H54 (cell line): ENCODE results near the gene ZNF554.
"Not testable (repeated sequence)": the region's sequence is repeated elsewhere in the genome, so short reads cannot be mapped to it uniquely, and the experiment has no call there.

Experiments used
- DNase-seq: peaks from one replicate; pipeline ENCODE4 v3.0.0; 2011; ENCODE audit warnings: low spot score, mixed read lengths; ENCODE audit not compliant: insufficient read length
- FAIRE-seq: peaks from 3 replicates; lab custom pipeline; 2011; peaks lifted over from hg19 to GRCh38; lab: Jason Lieb, UNC
- POLR2A ChIP-seq: IDR thresholded peaks from 2 replicates; pipeline ENCODE4 v1.6.1; 2011; ENCODE audit warnings: low read depth, mild to moderate bottlenecking, low read length

ZNF554 gene

DNA sequence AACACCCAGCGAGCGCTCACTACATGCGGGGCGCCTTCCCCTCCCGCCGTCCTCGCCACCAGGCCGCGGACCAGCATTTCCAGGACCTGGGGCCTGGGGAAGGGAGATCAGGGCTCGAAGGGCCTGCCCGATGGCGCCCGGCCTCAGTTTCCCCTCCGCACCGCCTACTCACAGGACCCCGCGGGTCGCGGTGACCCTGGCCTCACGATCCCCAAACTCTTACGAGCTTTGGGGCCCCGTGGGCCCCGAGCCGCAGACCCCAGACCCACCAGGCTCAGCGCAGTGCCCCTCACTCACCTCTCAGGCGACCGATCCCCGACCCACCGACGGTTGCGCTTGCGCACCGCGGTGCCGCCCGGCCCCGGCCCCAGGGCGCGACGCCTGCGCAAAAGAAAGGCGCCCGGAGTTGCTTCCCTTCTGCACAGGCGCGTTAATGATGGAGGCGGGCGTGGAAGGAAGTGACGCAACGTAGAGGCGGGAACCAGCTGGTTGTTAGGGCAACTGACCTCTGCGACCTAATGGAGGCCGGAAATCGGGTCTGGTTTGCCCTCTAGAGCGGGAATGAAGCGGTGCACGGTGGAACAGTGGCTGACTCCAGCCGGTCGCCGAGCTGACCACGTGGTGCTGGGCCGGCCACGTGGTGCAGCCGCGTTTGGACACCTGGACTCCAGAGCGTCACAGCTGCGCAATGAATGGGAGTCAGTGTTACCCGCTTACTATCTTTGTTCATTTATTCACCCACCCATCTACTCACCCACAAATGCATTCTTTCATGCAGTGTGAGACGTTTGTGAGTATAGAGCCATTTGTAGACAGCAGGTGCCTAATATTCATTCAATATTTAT is 36.5 kb upstream of the ZNF554 start, which contains the start of gene SGTA:
Gene SGTA (minus strand): TSS at position 338 of the 845 bp plus-strand sequence. CDS start 14,205 bp downstream, outside the sequence.
- FAIRE-seq, result peak; percentile 23

DNA sequence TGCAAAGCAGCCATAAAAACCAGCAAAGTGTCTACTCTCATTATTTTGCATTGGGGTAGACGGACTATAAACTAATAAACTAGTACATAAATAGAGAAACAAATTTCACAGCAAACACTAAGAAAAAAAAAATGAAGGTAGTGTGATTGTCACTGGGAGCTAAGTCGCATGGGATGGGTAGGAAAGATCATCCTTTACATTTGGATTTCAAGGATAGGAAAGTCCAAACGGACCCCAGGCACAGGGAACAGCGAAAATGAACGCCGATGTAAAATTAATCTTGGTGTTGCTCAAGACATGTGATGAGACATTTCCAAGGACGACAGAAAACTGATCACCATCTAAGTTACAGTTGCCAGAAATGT is 35.9 kb upstream of the ZNF554 start:
- no peak for FAIRE-seq
- no peak for TF ChIP-seq POLR2A
- DNase-seq, result no peak

More for the DNA sequence above, 36.5 kb upstream of the ZNF554 start, which contains the start of gene SGTA:
- DNase-seq, result peak; percentile 100
- peak; percentile 92 for TF ChIP-seq POLR2A

DNA sequence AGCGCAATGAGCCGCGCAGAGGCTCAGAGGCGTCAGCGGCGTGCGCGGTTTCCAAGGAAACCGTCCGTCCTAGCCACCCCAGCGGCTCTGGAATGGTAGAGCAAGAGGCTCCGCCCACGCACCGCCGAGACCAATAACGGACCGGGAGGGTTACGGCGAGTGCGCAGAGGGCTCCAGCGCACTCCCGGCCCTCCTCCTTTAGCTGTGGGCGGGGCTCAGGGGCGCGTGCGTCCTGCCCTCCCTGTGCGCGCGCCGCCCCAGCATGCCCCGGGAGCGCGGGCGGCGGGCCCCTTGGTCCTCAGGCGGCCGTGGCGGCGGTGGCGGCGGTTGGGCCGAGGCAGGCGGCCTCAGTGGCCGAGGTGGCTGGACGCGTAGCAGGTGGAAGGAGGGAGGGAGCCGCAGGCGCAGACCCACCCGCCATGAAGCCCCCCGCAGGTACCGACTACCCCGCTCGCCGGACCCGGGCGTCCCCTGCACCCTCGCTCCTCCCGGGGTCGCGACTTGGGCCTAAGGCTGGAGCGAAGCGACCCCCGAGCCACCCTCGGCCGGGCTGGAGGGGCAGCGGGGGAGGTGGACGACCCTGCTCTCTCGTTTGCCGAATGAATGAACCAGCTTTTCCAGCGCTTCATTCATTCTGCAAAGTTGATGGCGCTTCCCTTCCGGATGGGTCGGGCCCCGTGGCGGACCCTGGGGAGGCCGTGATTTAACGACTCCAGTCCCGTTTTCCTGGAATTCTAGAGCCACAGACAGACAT is 34.2 kb upstream of the ZNF554 start, which contains the start of gene THOP1:
Gene THOP1 (plus strand): TSS at position 260 of the 754 bp plus-strand sequence. CDS start 160 bp downstream, at position 420.
- DNase-seq, result peak; percentile 100
- peak; percentile 98 for TF ChIP-seq POLR2A
- FAIRE-seq, result peak; percentile 38

DNA sequence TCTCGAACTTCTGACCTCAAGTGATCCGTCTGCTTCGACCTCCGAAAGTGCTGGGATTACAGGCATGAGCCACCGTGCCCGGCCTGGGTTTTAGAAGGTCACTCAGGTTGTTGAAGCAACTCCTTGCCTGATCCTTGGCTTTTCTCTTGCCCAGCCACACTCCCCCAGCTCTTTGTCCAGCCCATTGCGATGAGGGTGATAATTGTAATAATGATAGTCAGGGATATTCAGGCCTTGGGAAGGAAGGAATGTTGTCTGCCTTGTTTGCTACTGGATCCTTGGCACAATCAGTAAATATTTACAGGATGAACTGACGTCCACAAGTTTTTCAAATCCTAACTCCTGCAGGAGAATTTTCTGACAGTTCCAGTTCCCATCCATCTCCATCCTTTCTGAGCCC is 32.6 kb upstream of the ZNF554 start:
- no peak for DNase-seq
- TF ChIP-seq POLR2A, result no peak
- no peak for FAIRE-seq

DNA sequence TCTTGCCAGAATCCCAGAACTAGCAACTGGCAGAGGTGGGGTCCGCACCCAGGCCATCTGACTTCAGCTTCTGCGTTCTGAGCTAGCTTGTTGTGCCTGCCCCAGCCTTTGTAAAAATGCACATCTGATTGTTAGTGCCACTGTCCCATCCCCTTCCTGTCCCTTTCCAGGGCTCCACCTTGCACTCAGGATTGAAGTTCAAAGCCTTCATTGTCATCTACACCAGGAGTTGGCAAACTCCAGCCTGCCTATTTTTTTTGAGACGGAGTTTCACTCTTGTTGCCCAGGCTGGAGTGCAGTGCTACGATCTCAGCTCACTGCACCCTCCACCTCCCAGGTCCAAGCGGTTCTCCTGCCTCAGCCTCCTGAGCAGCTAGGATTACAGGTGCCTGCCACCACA is 31.4 kb upstream of the ZNF554 start:
- FAIRE-seq, result no peak
- TF ChIP-seq POLR2A, result no peak
- no peak for DNase-seq

DNA sequence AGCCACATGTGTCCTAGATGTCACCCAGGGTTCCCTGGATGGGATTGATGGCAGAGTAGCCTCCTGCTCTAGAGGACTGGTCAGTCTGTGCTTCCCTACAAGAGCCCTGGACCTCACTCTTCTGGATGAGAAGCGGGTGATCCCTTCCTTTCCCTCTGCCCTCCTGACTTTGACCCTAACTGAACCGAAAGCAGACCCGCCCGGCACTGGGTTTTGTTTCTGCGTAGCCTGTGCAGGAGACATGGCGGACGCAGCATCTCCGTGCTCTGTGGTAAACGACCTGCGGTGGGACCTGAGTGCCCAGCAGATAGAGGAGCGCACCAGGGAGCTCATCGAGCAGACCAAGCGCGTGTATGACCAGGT is 29.5 kb upstream of the ZNF554 start:
- no peak for TF ChIP-seq POLR2A
- no peak for FAIRE-seq

DNA sequence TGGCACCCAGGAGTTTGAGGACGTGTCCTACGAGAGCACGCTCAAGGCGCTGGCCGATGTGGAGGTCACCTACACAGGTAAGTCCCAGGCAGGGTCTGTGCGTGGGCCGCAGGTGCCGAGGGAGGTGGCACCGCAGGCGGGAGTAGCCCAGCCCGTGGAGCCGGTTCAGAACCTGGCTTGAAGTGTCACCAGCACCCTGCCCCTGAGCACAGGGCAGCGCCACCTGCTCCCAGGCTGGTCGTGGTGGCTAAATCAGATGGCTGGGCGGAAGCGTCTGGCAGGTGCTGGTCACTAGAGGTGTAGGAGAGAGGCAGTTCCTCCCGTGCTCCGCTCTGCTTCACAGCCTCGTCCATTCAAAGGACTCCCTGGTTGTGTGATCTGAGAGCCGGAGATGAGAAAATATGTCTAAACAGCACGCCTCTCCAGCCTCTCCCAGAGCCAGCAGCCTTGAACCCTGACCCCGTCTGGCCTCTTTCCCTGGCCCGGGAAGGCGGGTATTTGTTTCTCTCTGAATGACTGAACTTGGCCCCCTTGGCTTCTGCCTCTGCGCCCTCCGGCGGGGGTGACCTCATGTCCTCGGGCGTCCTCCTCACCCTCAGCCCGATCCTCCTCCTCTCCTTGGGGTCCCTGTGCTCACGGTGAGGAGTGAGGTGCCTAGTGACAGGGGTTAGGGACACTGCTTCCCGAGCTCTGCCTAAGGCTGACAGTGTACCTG is 29.0 kb upstream of the ZNF554 start:
- FAIRE-seq (no peak), DNase-seq (no peak)
- TF ChIP-seq POLR2A, result no peak

More for the DNA sequence above, 29.5 kb upstream of the ZNF554 start:
- DNase-seq, result no peak

DNA sequence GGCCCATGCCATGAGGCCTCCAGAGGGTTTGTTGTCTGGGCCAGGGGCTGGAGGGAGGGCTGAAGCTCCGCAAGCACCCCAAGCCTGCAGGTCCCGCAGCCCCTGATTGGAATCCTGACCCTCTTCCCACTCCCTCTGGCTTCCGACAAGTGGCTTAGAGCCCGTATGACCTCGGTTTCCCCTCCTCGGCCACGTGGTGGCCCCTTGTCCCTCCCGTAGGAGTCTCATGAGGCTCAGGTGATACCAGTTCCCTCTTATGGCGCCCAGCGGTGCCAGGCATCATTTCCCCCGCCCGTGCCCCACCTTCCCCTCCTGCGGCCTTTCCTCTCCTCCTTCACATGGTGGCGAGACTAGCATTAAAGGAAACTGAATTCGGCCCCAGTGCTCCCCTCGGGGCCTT is 28.2 kb upstream of the ZNF554 start:
- no peak for DNase-seq
- no peak for FAIRE-seq
- no peak for TF ChIP-seq POLR2A

DNA sequence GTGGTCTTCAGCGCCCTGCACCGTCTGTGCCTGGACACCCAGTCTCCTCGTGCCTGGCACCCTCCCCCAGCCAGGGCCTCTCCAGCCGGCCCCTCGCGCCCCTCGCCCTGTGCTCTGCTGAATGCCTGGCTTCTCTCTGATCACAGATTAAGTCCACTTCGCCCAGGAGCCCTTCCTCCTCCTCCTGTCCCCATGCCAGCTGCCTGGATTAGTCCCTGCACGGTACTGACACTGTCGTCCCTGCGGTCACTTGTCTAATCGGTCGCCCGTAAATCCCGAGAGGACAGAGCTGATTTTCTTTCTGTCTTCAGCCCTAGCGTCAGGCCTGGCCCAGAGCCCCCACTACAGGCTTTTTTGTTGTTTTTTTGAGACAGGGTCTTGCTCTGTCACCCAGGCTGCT is 27.8 kb upstream of the ZNF554 start:
- no peak for FAIRE-seq
- TF ChIP-seq POLR2A, result no peak

DNA sequence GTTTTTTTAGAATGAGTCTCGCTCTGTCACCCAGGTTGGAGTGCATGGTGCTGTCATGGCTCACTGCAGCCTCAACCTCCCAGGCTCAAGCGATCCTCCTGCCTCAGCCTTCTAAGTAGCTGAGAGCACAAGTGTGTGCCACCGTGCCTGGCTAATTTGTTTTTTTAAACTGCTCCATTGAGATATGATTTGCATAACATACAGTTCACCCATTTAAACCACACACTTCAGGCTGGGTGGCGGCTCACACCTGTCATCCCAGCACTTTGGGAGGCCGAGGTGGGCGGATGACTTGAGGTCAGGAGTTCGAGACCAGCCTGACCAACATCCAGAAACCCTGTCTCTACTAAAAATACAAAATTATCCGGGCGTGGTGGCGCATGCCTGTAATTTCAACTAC is 27.0 kb upstream of the ZNF554 start:
- not testable (repeated sequence) for DNase-seq, FAIRE-seq

More for the DNA sequence above, 27.8 kb upstream of the ZNF554 start:
- no peak for DNase-seq

DNA sequence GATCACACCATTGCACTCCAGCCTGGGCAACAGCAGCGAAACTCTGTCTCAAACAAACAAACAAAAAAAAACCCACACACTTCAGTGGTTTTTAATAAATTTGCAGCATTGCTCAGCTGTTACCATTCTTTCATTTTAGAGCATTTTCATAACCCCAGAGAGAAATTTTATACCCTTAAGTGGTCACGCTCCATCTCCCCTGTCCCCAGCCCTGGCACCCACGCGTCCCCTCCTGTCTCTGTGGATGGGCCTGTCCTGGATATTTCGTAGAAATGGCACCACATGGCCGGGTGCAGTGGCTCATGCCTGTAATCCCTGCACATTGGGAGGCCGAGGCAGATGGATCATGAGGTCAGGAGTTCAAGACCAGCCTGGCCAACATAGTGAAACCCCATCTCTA is 26.5 kb upstream of the ZNF554 start:
- no peak for DNase-seq
- no peak for FAIRE-seq
- no peak for TF ChIP-seq POLR2A

DNA sequence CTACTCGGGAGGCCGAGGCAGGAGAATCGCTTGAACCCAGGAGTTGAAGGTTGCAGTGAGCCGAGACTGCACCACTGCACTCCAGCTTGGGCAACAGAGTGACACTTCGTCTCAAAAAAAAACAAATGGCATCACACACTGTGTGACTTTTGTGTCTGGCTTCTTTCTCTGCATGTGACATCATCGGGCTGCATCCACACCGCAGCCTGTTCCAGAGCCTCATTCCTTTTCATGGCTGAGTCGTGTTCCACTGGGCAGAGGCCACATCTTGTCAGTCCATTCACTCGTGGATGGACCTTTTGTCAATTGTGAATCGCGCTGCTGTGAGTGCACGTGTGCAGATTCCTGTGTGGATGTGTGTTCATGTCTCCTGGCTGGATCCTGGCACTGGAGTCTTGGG is 26.1 kb upstream of the ZNF554 start:
- FAIRE-seq, result no peak
- TF ChIP-seq POLR2A, result no peak
- no peak for DNase-seq

DNA sequence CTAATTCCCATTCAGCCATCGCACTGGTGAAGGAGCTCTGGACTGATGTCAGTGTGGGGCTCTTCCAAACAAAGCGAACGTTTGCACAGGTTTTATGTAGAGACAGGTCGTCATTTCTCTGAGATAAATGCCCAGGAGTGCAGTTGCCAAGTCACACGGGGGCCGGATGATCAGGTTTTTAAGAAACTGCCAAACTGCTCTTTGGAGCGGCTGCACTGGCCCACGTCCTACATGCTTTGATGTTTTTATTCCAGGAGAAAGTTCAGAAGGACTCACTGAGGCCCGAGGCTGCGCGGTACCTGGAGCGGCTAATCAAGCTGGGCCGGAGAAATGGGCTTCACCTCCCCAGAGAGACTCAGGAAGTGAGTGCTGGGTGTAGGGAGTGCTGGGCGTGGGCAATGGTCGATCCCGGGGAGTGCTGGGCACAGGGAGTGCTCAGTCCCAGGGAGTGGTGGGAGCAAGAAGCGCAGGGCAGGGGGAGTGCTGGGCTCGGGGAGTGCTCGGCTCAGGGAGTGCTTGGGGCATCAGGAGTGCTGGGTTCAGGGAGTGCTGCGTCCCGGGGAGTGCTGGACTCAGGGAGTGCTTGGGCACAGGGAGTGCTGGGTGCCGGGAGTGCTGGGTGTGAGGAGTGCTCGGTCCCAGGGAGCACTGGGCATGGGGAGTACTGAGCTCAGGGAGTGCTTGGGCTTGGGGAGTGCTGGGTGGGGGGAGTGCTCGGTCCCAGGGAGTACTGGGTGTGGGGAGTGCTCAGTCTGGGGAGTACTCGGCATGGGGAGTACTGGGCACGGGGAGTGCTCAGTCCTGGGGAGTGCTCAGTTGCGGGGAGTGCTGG is 23.6 kb upstream of the ZNF554 start:
- TF ChIP-seq POLR2A, result no peak
- FAIRE-seq, result no peak
- DNase-seq, result no peak
